GM23248 (cell line): ENCODE data around the gene PKP1. TPM values are rescaled to one million over a fixed set of nuclear protein-coding genes. Genes with fewer than 3 reads are reported as not detected.

ENCODE experiments used
- DNase-seq: peaks from one replicate; pipeline ENCODE4 v3.0.0-alpha.2; 2015
- H2AFZ ChIP-seq: fragments of 200-600 bp; sonication (generic); 2 replicates; pipeline ENCODE4 v1.6.1; 2016; ENCODE audit warnings: antibody characterized with exemption
- H3F3A ChIP-seq: fragments of 200-600 bp; sonication (generic); 2 replicates; pipeline ENCODE4 v1.6.1; 2016; ENCODE audit warnings: mild to moderate bottlenecking, antibody characterized with exemption, mixed run types; ENCODE audit not compliant: insufficient read depth
- H3K27ac ChIP-seq: fragments of 200-600 bp; sonication (generic); 2 replicates; pipeline ENCODE4 v1.5.1; 2016; ENCODE audit warnings: mild to moderate bottlenecking
- H3K27me3 ChIP-seq: fragments of 200-600 bp; sonication (generic); replicated peaks from 2 replicates; pipeline ENCODE4 v1.6.1; 2016; ENCODE audit warnings: mild to moderate bottlenecking; ENCODE audit not compliant: insufficient read depth
- H3K36me3 ChIP-seq: fragments of 200-600 bp; sonication (generic); 2 replicates; pipeline ENCODE4 v1.6.1; 2016; ENCODE audit warnings: low read depth, mild to moderate bottlenecking
- H3K4me1 ChIP-seq: fragments of 200-600 bp; sonication (generic); 2 replicates; pipeline ENCODE4 v1.6.1; 2016; ENCODE audit warnings: mild to moderate bottlenecking; ENCODE audit not compliant: insufficient read depth
- H3K4me2 ChIP-seq: fragments of 200-600 bp; sonication (generic); one replicate; pipeline ENCODE4 v1.6.1; 2016; ENCODE audit warnings: mild to moderate bottlenecking; ENCODE audit not compliant: unreplicated experiment
- H3K4me3 ChIP-seq: fragments of 200-600 bp; sonication (generic); 2 replicates; pipeline ENCODE4 v1.5.1; 2016; ENCODE audit warnings: mild to moderate bottlenecking
- H3K79me2 ChIP-seq: fragments of 200-600 bp; sonication (generic); 2 replicates; pipeline ENCODE4 v1.6.1; 2016; ENCODE audit warnings: mild to moderate bottlenecking; ENCODE audit not compliant: insufficient read depth
- H3K9ac ChIP-seq: fragments of 200-600 bp; sonication (generic); 2 replicates; pipeline ENCODE4 v1.6.1; 2016; ENCODE audit warnings: mild to moderate bottlenecking
- H3K9me2 ChIP-seq: fragments of 200-600 bp; sonication (generic); 2 replicates; pipeline ENCODE4 v1.6.1; 2016; ENCODE audit warnings: mixed run types, mild to moderate bottlenecking, moderate library complexity; ENCODE audit not compliant: insufficient read depth
- H3K9me3 ChIP-seq: fragments of 200-600 bp; sonication (generic); one replicate; pipeline ENCODE4 v1.6.1; 2017; ENCODE audit warnings: low read depth
- H4K20me1 ChIP-seq: fragments of 200-600 bp; sonication (generic); 2 replicates; pipeline ENCODE4 v1.6.0; 2016; ENCODE audit not compliant: insufficient read depth
- EZH2 ChIP-seq: fragments of 200-600 bp; sonication (generic); IDR thresholded peaks from 2 replicates; pipeline ENCODE4 v1.6.1; 2018; ENCODE audit warnings: antibody characterized with exemption, mild to moderate bottlenecking; ENCODE audit not compliant: insufficient read depth, poor library complexity, severe bottlenecking
- EZH2phosphoT487 ChIP-seq: fragments of 200-600 bp; sonication (generic); IDR thresholded peaks from 2 replicates; pipeline ENCODE4 v1.6.1; 2018; ENCODE audit warnings: antibody characterized with exemption, moderate library complexity, mild to moderate bottlenecking, low read depth; ENCODE audit not compliant: insufficient read depth
- WGBS, 2 experiments: methylation state at CpG; one replicate each; pipeline ENCODE4 v1.1.6; 2015 to 2017; ENCODE audit warnings: low lambda C conversion rate in 2 of 2, low coverage in 1 of 2; ENCODE audit errors: missing lambda C conversion rate in 2 of 2; 5-methylcytosine and 5-hydroxymethylcytosine counted together
- in situ Hi-C: fragments of 300-500 bp; cut with MboI; formaldehyde crosslinking; loops from 2 replicates; pipeline ENCODE4 v1.15.0; 2020
- polyA plus RNA-seq: library from polyadenylated mRNA; unstranded; fragments of >200 nt; fragmentation: Nextera tagmentation; extraction: Ambion mirVana; gene quantifications from 2 replicates; pipeline ENCODE4 v1.2.1, GENCODE V29; 2016
- total RNA-seq: library from RNA; depleted of rRNA; stranded (reverse); fragments of >200 nt; shearing (Covaris generic); gene quantifications from 2 replicates; pipeline ENCODE4 v1.2.3, GENCODE V29; 2014; rRNA removed

PKP1 gene
- total and polyA plus RNA-seq, 2 experiments from 2014 or later = 0.15 to 0.43 TPM

DNA sequence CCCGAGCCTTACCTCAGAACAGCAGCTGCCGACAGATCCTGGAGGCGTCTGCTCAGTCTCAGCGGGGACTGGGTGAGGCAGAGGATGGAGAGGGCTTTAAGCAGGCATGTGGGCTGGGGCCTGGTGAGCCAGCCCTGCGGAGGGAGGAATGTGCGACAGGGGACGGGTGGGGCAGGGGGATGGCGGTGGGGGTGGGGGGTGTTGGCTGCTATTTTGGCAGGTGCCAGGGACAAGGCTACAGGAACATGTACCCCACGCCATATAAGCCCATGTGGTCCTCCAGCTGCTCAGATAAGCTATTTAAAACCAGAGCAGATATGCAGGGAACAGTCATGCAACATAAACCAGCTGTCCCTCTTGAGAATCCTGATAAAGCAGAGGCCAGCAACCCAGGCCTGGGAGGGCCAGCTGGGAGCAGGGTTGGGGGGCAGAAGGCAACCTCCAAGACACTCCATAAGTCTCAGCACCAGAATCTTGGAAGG lies 94.3 kb downstream of the PKP1 start, which contains the start of gene TNNT2:
TSS of gene TNNT2 (minus strand) at position 70 of the 482 bp plus-strand sequence. CDS start 4,426 bp downstream, outside the sequence.
- Histone ChIP-seq H3K9me3 (no peaks in the 10 kb centered on the region), H3K4me2 (no peak within 1 kb of the TSS), H3K27me3 (peaks cover 30% of the 10 kb centered on the region), H2AFZ (no peak within 1 kb of the TSS), H3K9ac (no peak within 1 kb of the TSS), H3F3A (no peaks in the 10 kb centered on the region), H3K36me3 (no peaks in the 10 kb centered on the region), H3K9me2 (no peaks in the 10 kb centered on the region), H3K79me2 (no peaks in the 10 kb centered on the region), H3K4me1 (no peaks in the 10 kb centered on the region), H3K27ac (no peak within 1 kb of the TSS), H4K20me1 (no peaks in the 10 kb centered on the region), H3K4me3 (no peak within 1 kb of the TSS)
- 81 to 94% methylated on average over 5 to 9 of the region's 9 CpGs for WGBS, 2 experiments
- no peak for DNase-seq
- in situ Hi-C loops = no loop called here
- TF ChIP-seq EZH2 (no peak), EZH2phosphoT487 (no peak)

DNA sequence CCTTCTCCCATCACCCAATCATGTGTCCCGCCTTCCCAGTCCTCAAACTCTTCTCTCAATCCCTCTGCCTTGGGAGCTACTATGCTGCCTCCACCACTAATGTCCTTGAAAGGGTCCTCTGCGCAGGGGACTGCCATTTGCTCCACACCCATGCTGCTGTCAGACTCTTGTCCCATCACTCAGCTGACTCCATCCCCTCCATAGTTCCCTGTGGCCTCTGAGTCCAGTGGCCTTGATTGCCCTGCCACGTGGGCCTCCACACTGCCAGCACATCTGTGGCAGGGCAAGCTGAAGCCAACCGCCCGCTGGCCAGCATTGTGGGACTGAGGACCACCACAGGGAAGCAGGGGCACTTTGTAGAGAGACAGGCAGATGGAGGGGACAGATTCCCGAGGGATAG lies 95.5 kb downstream of the PKP1 start:
- no peak overlapping the region for H3K4me3 ChIP-seq
- peaks cover 4% of the 10 kb centered on the region; the same call in 1 of the 2 replicates for H3F3A ChIP-seq
- H3K27ac ChIP-seq = no peak overlapping the region
- in situ Hi-C loops = no loop called here
- no peaks in the 10 kb centered on the region for H3K36me3 ChIP-seq
- 76 to 84% methylated on average over 6 of the region's 6 CpGs for WGBS, 2 experiments
- TF ChIP-seq EZH2phosphoT487 = no peak
- H2AFZ ChIP-seq = no peak overlapping the region
- no peak overlapping the region for H3K9ac ChIP-seq
- peaks cover 19% of the 10 kb centered on the region for H3K27me3 ChIP-seq
- no peaks in the 10 kb centered on the region for H3K79me2 ChIP-seq
- H3K9me2 ChIP-seq = no peaks in the 10 kb centered on the region
- H3K4me2 ChIP-seq = no peak overlapping the region
- DNase-seq = no peak
- H3K4me1 ChIP-seq = peaks cover 4% of the 10 kb centered on the region
- H3K9me3 ChIP-seq = no peaks in the 10 kb centered on the region
- H4K20me1 ChIP-seq = no peaks in the 10 kb centered on the region

DNA sequence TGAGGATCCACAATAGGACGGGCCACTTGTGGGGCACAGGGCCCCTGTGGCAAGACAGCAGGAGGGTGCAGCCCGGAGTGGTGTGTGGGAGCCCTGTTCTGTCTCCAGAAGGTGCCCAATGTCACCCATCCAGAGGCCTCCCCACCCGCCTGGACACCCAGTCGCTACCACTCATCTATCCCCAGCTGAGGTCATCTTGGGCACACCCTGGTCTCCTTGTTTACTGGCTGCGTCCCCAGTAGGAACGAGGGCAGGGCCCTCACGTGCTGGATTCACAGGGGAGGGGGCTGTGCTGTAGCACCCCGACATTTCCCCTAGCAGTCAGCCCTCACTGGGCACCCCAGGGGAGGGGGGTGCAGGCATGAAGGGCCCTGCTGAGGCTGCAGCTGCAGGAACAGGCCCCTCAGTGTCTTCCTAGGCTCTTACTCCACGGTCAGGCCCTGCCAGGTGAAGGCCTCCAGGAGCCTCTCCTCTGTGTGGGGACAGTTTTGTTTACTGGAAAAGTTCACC lies 96.5 kb downstream of the PKP1 start:
- no peaks in the 10 kb centered on the region for H3K9me2 ChIP-seq
- in situ Hi-C loops = no loop called here
- peaks cover 13% of the 10 kb centered on the region for H3K4me1 ChIP-seq
- no peak for DNase-seq
- no peak overlapping the region for H2AFZ ChIP-seq
- TF ChIP-seq EZH2 = no peak
- 73 to 75% methylated on average over 7 to 9 of the region's 9 CpGs for WGBS, 2 experiments
- H3K27ac ChIP-seq = no peak overlapping the region
- H3K9ac ChIP-seq = no peak overlapping the region
- no peaks in the 10 kb centered on the region for H3K79me2 ChIP-seq
- no peak overlapping the region for H3K4me3 ChIP-seq
- H4K20me1 ChIP-seq = no peaks in the 10 kb centered on the region
- H3K27me3 ChIP-seq = peaks cover 10% of the 10 kb centered on the region
- H3K36me3 ChIP-seq = no peaks in the 10 kb centered on the region
- H3K4me2 ChIP-seq = no peak overlapping the region
- peaks cover 10% of the 10 kb centered on the region; the same call in 1 of the 2 replicates for H3F3A ChIP-seq
- no peaks in the 10 kb centered on the region for H3K9me3 ChIP-seq

DNA sequence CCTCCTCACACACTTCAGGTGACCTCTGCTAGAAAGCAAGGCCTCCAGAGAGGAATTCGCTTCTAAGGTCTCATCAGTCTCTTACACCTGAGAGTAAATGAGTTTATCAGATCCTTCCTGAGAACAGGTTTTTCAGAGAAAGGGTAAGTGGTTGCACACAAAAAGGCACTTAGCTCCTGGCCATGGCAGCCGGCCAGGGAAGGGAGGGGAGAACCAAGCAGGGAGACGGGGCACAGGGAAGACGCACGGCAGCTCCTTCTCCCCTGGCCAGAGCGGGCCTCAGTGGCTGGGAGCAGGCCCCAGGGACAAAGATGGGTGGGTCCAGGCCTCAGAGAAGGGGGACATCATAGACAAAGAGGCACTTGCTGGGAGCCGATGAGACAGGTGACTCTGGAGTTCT lies 97.8 kb downstream of the PKP1 start:
- H3K27me3 ChIP-seq = no peaks in the 10 kb centered on the region; the same call in 1 of the 2 replicates
- H3F3A ChIP-seq = peaks cover 10% of the 10 kb centered on the region; the same call in 1 of the 2 replicates
- H3K9me3 ChIP-seq = no peaks in the 10 kb centered on the region
- no peak overlapping the region for H3K4me2 ChIP-seq
- DNase-seq = no peak
- H3K36me3 ChIP-seq = no peaks in the 10 kb centered on the region
- no peaks in the 10 kb centered on the region for H3K79me2 ChIP-seq
- peaks cover 15% of the 10 kb centered on the region for H3K4me1 ChIP-seq
- H3K4me3 ChIP-seq = no peak overlapping the region
- TF ChIP-seq EZH2 (no peak), EZH2phosphoT487 (no peak)
- H3K9ac ChIP-seq = no peak overlapping the region
- in situ Hi-C loops = no loop called here
- no peak overlapping the region for H3K27ac ChIP-seq
- no peaks in the 10 kb centered on the region for H3K9me2 ChIP-seq
- H2AFZ ChIP-seq = no peak overlapping the region
- 82 to 87% methylated on average over 7 of the region's 7 CpGs for WGBS, 2 experiments
- no peaks in the 10 kb centered on the region for H4K20me1 ChIP-seq

Other genes with a start within 250 kb of the PKP1 start
- gene CACNA1S, start 171.1 kb upstream of the PKP1 start, total RNA-seq = not detected in 2 replicates
- gene CACNA1S, start 171.1 kb upstream of the PKP1 start, polyA plus RNA-seq = not detected in 2 replicates
- not detected in 2 replicates for gene ASCL5, start 156.3 kb upstream of the PKP1 start, total RNA-seq
- not detected in 2 replicates for gene ASCL5, start 156.3 kb upstream of the PKP1 start, polyA plus RNA-seq
- gene TMEM9, start 129.0 kb upstream of the PKP1 start, total RNA-seq = 77.9 and 81.0 TPM in 2 replicates
- 70.3 and 76.8 TPM in 2 replicates for gene TMEM9, start 129.0 kb upstream of the PKP1 start, polyA plus RNA-seq
- not detected in 2 replicates for gene IGFN1, start 92.7 kb upstream of the PKP1 start, total RNA-seq
- gene IGFN1, start 92.7 kb upstream of the PKP1 start, polyA plus RNA-seq = not detected in 2 replicates
- gene TNNT2, start 94.2 kb downstream of the PKP1 start, total RNA-seq = not detected in 2 replicates
- gene TNNT2, start 94.2 kb downstream of the PKP1 start, polyA plus RNA-seq = 1.7 TPM in 1 of 2 replicates, not detected in the other
- not detected in 2 replicates for gene LAD1, start 115.8 kb downstream of the PKP1 start, total RNA-seq
- not detected in 2 replicates for gene LAD1, start 115.8 kb downstream of the PKP1 start, polyA plus RNA-seq
- not detected in 2 replicates for gene TNNI1, start 138.2 kb downstream of the PKP1 start, total RNA-seq
- 0.20 and 2.0 TPM in 2 replicates for gene TNNI1, start 138.2 kb downstream of the PKP1 start, polyA plus RNA-seq
- gene PHLDA3, start 185.7 kb downstream of the PKP1 start, total RNA-seq = 148 and 162 TPM in 2 replicates
- 112 and 117 TPM in 2 replicates for gene PHLDA3, start 185.7 kb downstream of the PKP1 start, polyA plus RNA-seq
- 1,160 and 1,256 TPM in 2 replicates for gene CSRP1, start 223.6 kb downstream of the PKP1 start, total RNA-seq
- 510 and 529 TPM in 2 replicates for gene CSRP1, start 223.6 kb downstream of the PKP1 start, polyA plus RNA-seq